NCI-H345 (cell line): Measurements from ENCODE around the gene GRN.
"Not testable (repeated sequence)": the region's sequence is repeated elsewhere in the genome, so short reads cannot be mapped to it uniquely, and the experiment has no call there.

Experiments used
- DNase-seq: peaks from one replicate; lab custom pipeline; 2025; lab: John Stamatoyannopoulos, UW

GRN gene

DNA sequence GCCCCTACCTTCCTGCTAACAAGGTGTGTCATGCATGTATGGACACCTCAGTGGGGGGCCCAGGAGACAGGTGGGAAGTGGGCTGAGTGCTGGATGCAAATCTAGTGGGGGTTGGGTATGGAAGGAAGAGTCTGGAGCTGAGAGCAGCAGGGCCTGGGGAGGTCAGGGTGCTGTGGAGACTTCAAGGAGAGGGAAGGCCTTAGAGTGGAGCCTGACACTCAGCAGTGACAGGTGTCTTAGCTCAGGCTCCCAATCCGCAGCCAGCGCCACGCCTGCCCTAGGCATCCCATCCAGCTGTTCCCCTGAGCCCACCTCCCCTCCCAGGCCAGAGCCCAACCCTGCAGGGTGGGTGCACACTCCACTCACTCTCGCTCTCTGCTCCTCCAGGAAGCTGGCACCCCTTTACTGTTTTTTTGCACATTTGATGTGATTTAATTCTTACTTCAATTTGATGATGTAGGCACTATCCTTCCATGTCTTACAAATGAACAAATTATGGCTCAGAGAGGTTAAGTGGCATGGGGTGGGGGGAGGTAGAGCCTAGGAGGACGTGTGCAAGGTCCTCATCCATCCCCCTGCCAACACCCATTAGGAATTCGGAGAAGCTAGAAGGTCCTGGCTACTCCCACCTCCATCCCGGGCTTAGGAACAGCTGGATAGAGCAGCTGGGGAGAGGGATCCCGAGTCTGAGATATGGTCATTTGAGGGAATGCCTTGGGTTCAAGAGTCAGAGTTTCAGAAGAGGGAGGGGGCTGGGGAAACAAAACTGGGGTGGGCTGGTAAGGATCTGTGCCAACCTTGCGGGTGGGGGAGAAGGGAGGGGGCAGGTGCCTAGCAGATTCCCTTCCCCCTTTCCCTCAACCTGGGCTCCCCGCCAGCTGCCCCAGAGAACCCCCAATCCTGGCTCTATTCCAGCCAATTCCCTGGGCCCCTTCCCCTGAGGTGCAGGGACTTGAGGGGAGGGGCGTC, 16.5 kb downstream of the GRN start:
- DNase-seq: peak; percentile 25

DNA sequence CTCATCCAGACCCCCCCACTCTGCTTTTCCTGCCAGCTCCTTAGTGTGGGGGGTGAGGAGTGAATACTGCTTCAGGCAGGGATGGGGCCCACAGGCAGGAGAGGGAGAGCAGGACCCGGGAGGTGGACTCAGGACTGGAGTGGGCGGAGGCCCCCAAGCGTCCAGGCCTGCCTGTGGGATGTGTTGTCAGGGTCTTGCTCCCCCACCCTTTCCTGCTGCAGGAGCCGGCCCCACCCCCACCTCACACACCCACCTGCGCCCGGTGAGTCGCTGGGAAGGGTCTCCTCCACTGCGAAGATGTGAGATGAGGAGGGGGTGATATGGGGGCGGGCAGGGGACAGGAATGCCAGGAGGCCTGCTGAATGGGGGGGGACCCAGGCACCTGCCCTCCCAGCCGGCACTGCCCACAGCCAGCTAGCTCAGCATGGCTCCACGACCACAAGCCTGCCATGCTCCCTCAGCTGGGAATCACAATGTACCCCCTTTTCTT, 17.4 kb downstream of the GRN start:
- no peak for DNase-seq

DNA sequence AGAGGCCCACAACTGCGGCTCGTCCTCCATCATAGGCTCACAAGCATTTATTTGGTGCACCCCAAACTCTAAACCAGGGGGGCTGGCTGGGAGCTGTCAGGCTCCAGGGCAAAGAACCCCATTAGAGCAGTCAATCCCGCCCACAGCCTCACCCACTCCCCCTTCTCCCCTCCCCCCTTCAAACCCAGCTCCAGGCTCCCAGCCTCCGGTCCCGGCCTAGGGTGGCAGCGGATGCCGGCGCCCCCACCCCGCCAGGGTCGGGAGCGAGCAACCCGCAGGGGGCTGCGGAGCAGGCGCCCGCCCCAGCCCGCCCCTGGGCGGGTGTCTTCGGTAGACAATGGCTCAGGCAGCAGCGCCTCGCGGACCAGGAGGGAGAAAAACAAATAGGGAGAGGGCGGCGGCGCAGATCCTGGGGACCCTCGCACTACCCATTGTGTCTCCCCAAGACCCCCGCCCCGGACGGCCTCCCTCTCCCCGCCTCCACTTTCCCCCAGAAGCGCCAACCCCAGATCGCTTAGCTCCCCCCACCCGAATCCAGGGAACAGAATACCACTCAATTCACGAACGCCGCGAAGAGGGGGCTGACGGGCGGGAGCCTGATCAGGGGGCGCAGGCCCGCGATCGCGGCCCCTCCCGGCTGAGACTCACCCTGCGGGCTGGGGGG, 18.0 kb downstream of the GRN start:
- peak; percentile 49 for DNase-seq

DNA sequence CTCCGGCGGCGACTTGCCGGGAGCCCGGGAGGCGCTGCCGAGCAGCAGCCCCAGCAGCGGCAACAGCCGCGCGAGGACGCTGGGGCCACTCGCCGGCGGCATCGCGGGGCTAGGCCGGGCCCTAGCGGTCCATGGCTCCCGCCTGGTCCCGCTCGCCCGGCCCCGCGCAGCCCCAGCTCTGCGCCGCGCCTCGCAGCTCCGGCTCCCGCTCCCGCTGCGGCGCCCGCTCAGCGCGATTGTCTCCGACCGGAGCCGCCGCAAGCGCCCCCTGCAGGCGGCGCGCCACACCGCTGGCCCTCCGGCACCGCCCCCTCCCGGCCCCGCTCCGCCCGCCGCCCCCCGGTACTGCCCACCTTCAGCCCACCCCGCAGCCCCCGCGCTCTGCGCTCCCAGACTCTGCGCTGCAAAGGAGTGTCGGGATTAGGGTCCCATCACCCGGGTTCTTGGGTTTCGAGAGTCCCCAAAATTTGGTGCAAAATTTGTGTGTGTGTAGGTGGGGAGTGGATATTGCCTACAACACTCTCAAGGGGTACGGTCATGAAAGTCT, 18.6 kb downstream of the GRN start, which contains the start of gene FAM171A2:
FAM171A2 (minus strand) TSS at position 241 of the 547 bp plus-strand sequence; CDS start at position 102, 139 bp downstream.
- peak; percentile 78 for DNase-seq

DNA sequence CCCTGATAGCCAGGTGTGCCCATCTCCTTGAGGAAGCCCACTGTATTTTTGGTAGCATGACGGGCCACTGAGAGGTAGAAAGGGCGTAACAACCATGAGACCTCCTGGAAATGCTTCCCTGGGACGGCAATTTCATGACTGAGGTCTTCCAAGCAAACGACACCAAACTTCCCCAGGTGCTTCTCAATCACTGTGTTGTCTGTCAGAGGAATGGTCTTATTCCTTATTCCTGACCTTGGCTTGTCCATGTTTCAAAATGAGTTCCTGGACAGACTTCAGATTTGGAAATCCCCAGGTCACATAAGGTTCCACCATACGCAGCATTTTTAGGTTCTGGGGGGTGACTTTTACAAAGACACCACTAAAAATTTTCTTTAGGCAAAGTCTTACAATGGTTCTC, 19.9 kb downstream of the GRN start:
- not testable (repeated sequence) for DNase-seq

DNA sequence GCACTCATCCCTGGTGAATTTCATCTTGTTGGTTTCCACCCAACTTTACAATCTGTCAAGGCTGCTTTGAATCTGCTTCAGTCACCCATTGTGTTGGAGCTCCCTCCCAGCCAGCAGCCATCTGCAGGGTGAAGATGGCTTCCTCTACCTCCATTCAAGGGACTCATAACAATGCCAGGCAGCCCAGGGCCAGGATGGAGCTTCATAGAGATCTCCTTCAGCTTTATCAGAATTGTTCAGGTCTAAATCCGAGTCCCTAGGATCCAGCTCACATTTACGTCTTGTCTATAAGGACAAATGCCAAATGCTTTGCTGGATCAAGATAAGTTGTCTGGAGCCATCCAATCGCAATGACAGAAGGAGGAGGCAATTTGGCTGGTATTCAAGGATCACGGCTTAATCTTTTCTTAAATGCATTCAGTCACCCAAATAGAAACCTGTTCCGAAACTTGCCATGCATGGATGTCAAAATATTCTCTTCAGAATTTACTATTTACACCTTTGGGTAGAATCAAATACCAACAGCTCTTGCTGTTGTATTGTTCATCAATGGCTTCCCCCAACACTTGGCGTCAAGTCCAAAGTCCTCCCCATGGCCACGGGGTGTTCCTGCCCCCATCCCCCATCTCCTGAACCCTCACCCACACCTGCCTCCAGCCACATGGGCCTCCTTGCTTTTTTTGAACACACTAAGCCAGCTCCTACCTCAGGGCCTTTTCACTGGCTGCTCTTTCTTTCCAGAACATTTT, 22.3 kb downstream of the GRN start:
- no peak for DNase-seq

DNA sequence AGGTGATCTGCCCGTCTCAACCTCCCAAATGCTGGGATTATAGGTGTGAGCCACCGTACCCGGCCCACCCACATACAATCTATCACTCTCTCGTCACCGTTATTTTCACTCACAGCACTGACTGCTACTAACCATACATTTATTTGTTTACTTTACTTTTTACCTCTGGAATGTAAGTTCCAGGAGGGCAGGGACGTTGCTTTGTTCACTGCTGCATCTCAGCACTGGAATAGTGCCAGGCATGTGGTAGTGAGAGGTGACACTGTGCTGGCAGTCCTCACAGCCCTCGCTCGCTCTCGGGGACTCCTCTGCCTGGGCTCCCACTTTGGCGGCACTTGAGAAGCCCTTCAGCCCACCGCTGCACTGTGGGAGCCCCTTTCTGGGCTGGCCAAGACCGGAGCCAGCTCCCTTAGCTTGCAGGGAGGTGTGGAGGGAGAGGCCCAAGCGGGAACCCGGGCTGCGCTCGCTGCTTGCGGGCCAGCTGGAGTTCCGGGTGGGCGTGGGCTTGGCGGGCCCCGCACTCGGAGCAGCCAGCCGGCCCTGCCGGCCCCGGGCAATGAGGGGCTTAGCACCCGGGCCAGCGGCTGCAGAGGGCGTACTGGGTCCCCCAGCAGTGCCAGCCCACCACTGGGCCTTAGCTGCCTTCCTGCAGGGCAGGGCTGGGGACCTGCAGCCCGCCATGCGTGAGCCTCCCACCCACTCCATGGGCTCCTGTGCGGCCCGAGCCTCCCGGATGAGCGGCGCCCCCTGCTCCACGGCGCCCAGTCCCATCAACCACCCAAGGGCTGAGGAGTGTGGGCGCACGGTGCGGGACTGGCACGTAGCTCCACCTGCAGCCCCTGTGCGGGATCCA, 23.5 kb downstream of the GRN start:
- DNase-seq: not testable (repeated sequence)

DNA sequence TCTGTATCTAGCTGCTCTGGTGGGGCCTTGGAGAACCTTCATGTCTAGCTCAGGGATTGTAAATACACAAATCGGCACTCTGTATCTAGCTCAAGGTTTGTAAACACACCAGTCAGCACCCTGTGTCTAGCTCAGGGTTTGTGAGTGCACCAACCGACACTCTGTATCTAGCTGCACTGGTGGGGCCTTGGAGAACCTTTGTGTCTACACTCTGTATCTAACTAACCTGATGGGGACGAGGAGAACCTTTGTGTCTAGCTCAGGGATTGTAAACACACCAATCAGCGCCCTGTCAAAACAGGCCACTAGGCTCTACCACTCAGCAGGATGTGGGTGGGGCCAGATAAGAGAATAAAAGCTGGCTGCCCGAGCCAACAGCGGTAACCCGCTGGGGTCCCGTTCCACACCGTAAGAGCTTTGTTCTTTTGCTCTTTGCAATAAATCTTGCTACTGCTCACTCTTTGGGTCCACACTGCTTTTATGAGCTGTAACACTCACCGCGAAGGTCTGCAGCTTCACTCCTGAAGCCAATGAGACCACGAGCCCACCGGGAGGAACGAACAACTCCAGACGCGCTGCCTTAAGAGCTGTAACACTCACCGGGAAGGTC, 24.4 kb downstream of the GRN start:
- not testable (repeated sequence) for DNase-seq

DNA sequence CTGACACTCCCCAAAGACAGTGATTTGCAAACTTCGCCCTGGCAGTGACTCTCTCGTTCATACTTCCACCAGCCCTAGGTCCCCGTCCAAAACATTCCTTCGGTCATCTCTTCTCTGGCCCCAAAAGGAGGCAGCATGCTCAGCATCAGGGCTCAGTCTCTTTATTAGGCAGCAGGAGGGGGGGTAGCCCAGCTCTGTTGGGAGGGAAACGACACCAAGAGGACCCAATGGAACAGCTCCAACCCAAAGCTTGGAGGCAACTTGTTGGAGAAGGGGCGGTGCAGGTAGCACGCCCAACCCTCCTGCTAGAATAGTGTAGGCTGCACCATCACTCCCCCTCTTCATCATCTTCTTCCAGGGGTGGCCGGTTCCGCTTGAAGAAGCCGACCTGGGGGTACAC, 26.9 kb downstream of the GRN start:
- no peak for DNase-seq

DNA sequence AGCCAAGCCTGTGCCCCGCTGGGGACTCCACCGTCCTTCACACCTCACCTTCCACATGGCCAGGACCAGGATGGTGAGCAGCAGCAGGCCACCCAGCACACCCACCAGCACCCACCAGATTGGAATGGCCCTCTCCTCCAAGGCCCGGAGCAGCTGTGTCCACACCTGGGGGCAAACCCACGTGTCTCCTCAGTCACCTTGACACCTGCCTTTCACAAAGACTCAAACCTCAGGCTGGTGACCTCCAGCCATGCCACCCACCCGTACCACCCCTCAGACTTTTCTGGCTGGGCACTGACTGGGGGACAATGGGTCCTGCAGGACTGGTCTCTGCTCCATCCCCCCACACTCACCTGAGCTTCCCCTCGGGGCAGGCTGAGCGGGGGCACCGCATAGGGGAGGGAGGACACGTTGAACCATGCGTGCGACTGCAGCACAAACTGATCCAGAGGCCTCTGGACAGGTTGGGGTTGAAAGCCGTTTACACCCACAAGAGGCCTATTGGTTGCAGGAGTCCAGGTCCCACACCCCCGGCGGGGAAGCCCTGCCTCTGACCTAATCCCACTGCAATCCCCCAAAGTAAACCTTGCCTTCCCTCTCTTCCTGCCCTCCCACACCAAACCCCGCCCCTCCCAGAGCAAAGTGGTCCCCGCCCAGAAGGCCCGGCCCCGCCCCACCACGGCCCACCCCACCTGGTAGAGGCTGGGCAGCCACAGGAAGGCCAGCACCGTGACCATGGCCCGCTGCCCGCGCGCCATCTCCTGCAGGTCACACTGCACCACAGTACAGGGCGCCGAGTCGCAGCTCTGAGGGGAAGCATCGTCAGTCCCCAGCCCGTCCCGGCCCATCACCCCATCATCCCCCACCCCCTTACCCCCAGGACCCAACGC, 29.4 kb downstream of the GRN start:
- no peak for DNase-seq

DNA sequence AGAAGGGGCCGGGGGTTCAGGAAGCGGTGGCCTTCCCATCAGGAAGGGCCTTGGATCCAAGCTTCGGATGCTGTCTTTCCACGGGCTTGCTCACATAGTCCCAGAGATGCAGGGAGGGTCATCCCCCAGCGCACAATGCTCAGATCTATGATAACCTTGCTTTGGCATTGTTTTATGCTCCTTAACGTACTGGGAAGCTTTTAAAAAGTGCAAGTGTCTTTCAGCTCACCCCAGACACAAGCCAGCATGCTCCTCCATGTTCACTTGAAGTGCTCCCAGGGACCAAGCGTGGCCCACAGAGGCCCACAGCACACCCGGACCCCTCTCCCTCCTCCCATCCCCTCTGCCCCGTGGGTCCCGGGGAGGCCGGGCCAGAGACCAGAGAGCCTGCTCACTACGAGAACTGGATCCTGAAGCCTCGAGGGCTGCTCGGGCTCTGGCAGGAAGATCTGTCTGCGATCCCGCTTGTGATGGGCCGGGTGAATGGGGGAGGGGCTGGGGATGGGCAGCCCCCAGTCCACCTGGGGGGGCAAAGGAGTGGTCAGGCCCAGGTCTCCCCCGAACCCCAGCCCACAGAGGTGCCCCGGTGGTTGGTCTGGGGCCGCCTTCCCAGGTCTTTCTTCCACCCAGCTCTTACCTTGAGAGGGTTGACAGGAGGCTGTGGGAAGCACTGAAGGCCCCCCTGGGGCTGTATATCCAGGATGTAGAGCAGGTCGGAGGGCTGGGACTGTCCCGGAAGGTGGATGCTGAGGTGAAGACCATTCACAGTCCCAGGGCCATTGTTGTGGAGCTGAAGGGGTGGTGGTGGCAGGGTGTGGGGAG, 30.3 kb downstream of the GRN start:
- DNase-seq: no peak

DNA sequence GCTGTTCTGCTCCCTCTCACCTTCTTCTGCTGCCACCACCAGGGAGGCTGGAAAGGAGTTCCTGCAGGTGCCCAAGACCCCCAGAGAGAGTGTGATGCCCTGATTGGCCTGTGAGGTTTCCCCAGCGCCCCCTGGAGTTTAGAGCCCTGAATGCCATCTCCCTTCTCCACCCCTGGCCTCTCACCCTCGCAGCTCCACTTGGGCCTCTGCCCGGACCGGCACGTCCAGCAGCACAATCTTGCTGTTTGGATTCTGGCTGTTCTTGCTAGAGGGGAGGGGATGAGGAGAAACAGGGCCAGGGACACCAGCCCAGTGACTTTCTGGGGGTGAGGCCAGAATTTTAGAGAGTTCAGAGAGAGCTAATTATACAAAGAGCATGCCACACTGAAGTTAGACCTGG, 31.0 kb downstream of the GRN start:
- no peak for DNase-seq

DNA sequence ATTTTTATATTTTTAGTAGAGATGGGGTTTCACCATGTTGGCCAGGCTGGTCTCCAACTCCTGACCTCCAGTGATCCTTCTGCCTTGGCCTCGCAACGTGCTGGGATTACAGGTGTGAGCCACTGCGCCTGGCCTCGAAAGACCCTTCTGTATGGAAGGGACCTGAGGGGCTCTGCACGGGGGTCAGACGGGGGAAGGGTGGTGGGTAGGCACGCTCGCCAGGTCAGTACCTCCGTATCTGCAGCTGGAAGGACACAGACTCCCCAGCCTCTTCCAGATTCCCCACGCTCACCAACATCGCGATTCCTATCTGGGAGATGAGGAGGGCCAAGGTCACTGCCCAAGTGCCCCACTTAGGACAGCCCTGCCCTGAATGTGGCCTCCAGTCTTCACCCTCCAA, 31.7 kb downstream of the GRN start:
- no peak for DNase-seq

DNA sequence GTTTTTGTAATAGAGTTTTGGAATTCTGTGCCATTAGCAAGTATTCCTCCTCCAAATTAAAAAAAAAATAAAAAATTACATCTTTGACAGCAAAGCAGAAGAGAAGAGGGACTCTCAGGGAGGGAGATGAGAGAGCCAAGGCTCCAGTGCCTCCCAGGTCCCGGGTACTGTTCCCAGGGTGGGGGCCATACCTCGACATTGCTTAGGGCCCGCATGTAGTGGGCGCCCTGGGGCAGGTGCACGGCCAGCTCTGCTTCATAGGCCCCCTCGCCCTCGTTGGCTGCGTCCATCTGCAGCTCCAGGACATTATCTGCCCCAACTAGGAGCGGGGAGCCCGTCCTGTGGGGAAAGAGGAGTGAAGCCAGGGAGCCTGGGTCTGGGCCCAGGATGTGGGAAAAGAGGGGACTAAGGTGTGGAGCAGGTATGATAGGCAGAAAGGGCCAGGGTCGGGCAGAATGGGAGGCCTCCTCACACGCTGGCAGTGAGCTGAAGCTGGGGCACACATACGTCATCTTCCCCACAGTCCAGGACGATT, 33.1 kb downstream of the GRN start:
- no peak for DNase-seq

DNA sequence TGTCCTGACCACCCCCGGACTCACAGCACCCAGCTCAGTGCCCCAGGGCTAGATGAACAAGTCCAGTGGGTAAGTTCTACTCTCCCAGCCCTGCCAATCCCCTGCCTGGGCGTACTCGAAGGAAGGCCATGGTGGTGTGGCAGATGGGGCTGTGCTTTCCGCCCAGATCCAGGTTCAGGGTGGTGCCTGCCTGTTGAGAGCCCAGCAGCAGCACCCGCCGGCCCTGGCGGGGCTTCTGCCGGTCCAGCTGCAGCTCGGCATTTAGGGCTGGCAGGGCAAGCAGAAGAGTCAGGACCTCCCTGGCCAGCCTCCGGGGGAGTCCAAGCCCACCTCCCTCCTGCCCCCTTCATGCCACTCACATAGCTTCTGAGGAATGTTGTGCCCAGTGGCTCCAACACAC, 34.8 kb downstream of the GRN start:
- DNase-seq: no peak

DNA sequence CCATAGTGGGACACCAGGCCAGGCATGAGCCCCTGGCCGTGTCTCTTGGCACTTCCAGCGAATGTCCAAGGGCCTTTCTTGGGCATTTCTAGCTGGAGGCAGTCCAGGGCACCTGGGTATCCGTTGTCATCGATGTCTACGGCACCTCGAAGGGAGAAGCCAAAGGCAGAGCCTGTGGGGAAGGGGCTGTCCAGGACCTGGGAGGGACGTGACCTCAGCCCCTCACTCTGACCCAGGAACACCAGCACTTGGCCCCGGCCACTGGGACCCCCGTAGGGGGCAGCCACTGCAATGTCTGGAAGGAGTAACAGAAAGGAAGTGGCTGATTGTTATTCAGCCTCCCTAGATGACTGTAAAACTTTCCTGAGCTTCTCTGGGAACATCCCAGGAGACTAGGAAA, 35.7 kb downstream of the GRN start:
- no peak for DNase-seq

DNA sequence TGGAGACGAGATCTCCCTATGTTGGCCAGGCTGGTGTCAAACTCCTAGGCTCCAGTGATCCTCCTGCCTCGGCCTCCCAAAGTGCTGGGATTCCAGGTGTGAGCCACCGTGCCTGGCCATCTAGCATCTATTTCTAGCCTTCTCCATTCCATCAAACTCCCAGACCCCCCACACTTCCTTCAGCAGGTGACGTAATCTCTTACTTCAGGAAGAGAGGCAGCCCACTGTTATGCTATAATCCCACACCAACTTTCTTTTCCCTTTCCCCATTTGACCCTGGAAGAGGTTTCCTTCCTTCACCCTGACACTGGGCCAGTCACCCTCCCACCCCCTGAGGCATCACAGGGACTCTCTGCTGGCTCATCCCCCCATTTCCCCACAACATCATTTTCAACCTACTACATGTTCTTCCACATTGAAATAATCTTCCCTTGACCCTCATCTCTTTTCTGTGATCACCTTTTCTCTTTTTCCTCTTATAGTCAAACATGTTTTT, 36.8 kb downstream of the GRN start:
- DNase-seq: no peak

DNA sequence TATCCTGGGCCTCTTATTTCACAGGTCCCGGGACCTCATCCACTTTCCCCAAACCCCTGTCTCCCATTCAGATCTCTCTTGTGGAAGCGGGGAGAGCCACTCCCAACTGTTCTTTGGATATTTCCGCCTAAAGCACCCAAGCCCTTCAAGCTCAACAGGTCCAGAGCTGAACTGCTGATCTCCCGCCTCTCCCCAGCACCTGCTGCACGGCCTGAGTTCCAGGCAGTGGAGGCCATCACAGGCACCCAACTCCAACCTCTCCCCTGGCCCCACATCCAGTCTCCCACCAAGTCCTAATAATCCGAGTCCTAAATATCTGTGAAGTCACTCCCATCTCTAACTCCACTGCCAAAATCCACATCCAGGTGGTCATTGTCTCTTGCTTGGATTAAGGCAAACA, 37.8 kb downstream of the GRN start:
- no peak for DNase-seq
